GM12891 (cell line): ENCODE results near the gene AKAP12.

Experiments
- PAX5 ChIP-seq: IDR thresholded peaks from 2 replicates; pipeline ENCODE4 v1.6.1; 2011; ENCODE audit warnings: low read length, moderate library complexity, mild to moderate bottlenecking; ENCODE audit not compliant: insufficient read depth, severe bottlenecking
- POLR2A ChIP-seq: IDR thresholded peaks from 2 replicates; pipeline ENCODE4 v1.6.1; 2011; ENCODE audit warnings: low read depth, low read length, control low read depth
- POLR2AphosphoS5 ChIP-seq: IDR thresholded peaks from 2 replicates; pipeline ENCODE4 v1.6.1; 2011; ENCODE audit warnings: low read depth, low read length, control low read depth
- POU2F2 ChIP-seq: IDR thresholded peaks from 2 replicates; pipeline ENCODE4 v1.6.1; 2011; ENCODE audit warnings: low read depth, mild to moderate bottlenecking, control low read depth, low read length, moderate library complexity
- SPI1 ChIP-seq: IDR thresholded peaks from 2 replicates; pipeline ENCODE4 v1.6.1; 2011; ENCODE audit warnings: low read depth, low read length, control low read depth
- TAF1 ChIP-seq: IDR thresholded peaks from 2 replicates; pipeline ENCODE4 v1.6.1; 2011; ENCODE audit warnings: low read depth, low read length, control low read depth

DNA sequence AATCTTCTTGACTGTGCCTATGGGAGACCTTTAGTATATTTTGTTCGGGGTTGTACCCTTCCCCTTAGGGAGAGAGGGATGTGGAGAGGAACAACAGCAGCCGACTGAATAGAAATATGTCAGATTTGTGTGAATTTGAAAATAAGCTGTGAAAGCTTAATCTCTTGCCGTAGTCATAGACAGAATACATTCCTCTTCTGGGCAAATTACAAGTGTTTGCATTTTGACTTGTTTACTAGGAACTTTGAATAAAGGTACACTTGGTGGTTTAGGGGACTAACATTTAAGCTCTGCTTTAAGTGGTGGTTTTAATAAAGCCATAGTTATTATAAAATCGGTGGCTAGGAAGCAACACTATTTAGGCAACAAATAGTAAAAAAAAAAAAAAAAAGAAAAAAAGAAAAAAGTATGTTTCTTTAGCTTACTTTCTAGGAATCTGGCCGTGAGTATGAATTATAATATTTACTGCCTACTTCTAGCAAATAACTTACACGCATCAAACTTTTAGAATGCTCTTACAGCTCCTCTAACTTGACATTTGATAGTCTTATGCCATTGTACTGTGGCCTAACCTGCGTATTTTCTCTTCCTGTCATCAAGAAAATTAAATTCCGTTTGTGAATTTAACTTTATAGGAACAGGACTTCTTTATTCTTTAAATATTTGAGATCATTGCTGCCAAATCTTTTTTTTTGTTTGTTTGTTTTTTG, 86.5 kb downstream of the AKAP12 start:
- no peak for TF ChIP-seq POLR2A
- TF ChIP-seq SPI1 = no peak
- no peak for TF ChIP-seq POLR2AphosphoS5
- no peak for TF ChIP-seq TAF1
- no peak for TF ChIP-seq POU2F2
- TF ChIP-seq PAX5 = no peak
